PFSK-1 (cell line): ENCODE measurements around the gene NECTIN4. TPM values are rescaled to one million over a fixed set of nuclear protein-coding genes. Genes with fewer than 3 reads are reported as not detected.

ENCODE experiments used
- FOXP2 ChIP-seq: optimal IDR thresholded peaks from 2 replicates; pipeline ENCODE3; 2011; ENCODE audit warnings: borderline replicate concordance, control low read depth, inconsistent platforms; ENCODE audit not compliant: insufficient read depth; ENCODE audit errors: extremely low read length, extremely low read depth
- POLR2AphosphoS5 ChIP-seq: IDR thresholded peaks from 2 replicates; pipeline ENCODE4 v1.6.1; 2012; ENCODE audit warnings: low read depth, mild to moderate bottlenecking, control low read depth, low read length, moderate library complexity
- REST ChIP-seq, 2 experiments: IDR thresholded peaks; 2 replicates each; pipeline versions ENCODE4 v1.6.1 to v1.8.0; 2011 to 2012; ENCODE audit warnings: low read depth in 2 of 2, low read length in 2 of 2, control low read depth in 1 of 2, inconsistent platforms in 1 of 2, mild to moderate bottlenecking in 1 of 2, moderate library complexity in 1 of 2; ENCODE audit not compliant: insufficient read depth in 1 of 2
- SIN3A ChIP-seq: IDR thresholded peaks from 2 replicates; pipeline ENCODE4 v1.6.1; 2012; ENCODE audit warnings: mild to moderate bottlenecking, low read length, moderate library complexity, borderline replicate concordance; ENCODE audit not compliant: insufficient read depth
- TAF1 ChIP-seq: IDR thresholded peaks from 2 replicates; pipeline ENCODE4 v1.6.1; 2012; ENCODE audit warnings: low read length, control low read depth, borderline replicate concordance; ENCODE audit not compliant: insufficient read depth
- polyA plus RNA-seq: library from polyadenylated mRNA; unstranded; fragments of >200 nt; gene quantifications from one replicate; pipeline ENCODE4 v1.2.1, GENCODE V29; 2012; ENCODE audit warnings: low read depth, missing spikeins; ENCODE audit not compliant: insufficient read length

NECTIN4 gene
- 0.34 TPM for polyA plus RNA-seq

DNA sequence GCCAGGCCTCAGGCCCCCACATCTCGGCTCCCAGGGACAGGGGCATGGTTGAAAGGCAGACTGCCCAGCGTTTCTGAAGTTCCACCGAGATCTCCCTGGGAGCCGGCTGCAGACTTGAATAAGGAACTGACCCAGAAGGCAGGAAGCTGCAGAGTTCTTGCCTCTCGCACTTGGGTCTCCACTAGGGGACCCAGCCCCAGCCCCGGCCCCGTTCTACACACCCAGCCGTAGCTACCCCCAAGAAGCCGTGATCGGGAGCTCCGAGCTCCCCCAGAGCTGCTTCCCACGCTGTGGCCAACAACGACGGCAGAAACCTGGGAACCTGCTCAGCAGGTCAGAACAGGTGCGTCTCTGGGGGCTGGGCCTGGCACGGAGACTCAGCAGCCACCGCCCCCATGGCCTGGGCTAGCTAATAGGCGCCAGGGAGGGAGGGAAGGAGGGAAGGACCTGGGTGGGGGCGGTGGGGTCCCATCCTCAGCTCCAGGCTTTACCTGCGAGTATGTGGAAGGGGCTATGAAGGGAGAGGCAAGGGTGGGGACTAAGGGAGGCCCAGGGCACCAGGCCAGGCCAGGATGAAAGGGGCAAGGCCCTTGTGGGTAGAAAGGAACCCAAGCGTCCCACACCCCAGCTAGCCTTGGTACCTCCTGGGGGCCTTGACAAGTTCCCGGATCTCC, at the start of gene NECTIN4:
Gene NECTIN4 (minus strand): TSS at position 308 of the 674 bp plus-strand sequence. CDS start 262 bp downstream, at position 46.
- TF ChIP-seq TAF1 (no peak), FOXP2 (no peak), REST (IDR thresholded peaks at IDR 0.05; ENCODE audit: insufficient read depth in 1 of 2, low read depth in 2 of 2, low read length in 2 of 2) (no peak), POLR2AphosphoS5 (no peak), SIN3A (no peak)

- TF ChIP-seq REST (IDR thresholded peaks at IDR 0.05; ENCODE audit: insufficient read depth in 1 of 2, low read depth in 2 of 2, low read length in 2 of 2): no peak
Observed at GRCh38 chr1:161138431-161138830, 49.1 kb upstream of the NECTIN4 start.

- TF ChIP-seq TAF1 (no peak), SIN3A (no peak), FOXP2 (no peak), POLR2AphosphoS5 (no peak), REST (IDR thresholded peaks at IDR 0.05; ENCODE audit: insufficient read depth in 1 of 2, low read depth in 2 of 2, low read length in 2 of 2) (no peak)
Observed at GRCh38 chr1:161137881-161138280, 48.5 kb upstream of the NECTIN4 start.

DNA sequence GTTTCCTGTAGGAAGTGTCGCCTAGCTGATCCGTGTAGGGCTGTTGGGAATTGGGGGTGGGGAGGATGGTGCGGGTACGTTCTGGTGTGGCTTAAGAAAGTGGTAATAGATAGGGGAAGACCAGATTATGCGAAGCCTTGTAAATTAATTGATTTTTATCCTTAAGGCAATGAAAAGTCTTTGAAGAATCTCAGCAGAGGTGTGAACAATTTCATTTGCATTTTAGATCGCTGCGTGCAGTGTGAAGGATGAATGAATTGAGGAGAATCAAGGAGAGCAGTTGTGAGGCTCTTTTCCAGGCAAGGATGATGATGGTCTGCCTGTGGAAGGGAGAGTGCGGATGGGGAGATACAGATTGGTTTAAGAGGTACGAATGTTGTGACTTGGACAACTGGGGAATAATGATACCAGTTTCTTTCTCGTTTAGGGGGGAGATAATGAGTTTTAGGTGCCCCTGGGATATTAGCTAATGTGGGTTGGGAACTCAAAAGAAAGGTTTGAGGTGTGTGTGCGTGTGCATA, 43.9 kb upstream of the NECTIN4 start:
- TF ChIP-seq SIN3A: 0 out of 2 replicates have a peak, but pooled peaks have one; percentile 59
- TF ChIP-seq REST (IDR thresholded peaks at IDR 0.05; ENCODE audit: insufficient read depth in 1 of 2, low read depth in 2 of 2, low read length in 2 of 2): no peak; a peak in 1 of 4 replicates

DNA sequence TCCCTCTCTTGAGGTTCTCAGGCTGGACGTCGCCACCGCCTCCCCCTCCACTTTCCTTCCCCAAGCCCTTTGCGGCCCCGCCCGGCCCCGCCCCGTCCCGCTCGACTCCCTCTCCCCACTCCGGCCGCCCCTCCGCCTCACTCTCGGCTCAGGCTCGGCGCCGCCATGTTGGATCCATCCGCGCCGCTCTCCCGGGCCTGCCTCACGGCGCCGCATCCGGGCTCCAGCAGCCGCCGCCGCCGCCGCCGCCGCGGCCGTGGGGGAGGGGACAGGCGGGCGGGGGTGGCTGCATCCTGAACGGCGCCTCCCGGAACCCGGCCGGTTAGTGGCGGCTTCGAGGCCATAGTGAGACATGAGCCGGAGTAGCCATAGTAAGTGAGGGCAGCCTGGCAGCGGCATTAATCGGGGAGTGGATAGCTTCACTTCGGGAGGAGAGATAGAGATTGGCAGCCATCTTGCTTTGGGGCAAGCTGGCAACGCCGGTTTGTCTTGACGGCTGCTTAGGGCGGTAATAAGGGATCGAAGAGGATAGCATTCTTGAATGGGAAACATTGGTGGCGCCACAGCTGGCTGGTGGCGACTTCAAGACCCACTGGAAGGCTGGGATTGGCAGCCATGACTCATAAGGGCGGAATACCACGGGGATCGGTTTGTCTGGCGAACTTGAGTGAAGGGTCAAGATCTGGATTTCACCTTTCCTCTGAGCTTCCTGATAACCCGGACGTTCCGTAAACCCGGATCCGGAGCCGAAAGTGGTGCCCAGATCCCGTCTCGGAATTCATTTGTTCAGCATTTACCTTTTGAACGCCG, 43.3 kb upstream of the NECTIN4 start, which contains the start of gene DEDD:
Gene DEDD (minus strand): TSS at position 258 of the 810 bp plus-strand sequence. CDS start 8,205 bp downstream, outside the sequence.
- TF ChIP-seq FOXP2: peak; percentile 75
- no peak for TF ChIP-seq SIN3A
- no peak; the same call in 1 of the 2 replicates for TF ChIP-seq POLR2AphosphoS5
- TF ChIP-seq REST (IDR thresholded peaks at IDR 0.05; ENCODE audit: insufficient read depth in 1 of 2, low read depth in 2 of 2, low read length in 2 of 2): peak in 1 of 2 experiments; percentile 26; a peak in 1 of 4 replicates
- no peak for TF ChIP-seq TAF1
